ENCODE measurements around the gene MOV10.

DNA sequence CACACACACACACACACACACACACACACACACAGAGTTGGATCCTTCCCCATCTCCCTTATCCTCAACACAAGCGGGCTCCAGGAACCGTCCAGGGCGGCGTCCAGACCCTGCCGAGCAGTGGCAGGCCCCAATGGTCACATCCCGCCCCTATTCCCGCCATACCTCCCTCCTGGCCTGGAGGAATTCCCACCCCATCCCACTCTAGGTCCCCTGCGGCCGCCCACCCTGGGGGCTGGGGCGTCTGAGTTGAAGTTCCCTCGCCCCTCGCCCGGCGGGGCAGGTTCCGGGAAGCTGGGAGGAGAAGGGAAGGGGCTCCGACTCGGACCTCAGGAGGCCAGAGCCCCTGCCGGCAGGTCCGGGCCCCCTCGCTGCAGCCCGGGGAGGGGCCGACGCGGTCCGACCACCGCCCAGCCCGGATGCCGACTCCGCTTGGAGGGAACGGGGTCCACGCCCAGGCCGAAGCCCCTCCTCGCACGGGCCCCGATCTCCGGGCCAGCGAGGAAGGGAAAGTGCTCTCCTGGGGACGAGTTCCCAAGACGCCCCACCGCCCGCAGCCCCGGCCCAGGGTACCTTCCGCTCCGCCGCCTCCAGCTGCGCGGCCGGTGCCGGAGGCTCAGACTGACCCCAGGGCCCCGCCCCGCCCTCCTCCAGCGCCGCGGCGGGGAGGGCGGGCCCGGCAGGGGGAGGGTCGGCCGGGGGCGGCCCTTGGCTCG lies 32.2 kb downstream of the MOV10 start, which contains the start of gene RHOC:
- TF ChIP-seq POLR2A (IDR thresholded peaks at IDR 0.05) (peak in 1 of 2 donors; percentile 87), POLR2AphosphoS5 (IDR thresholded peaks at IDR 0.05; ENCODE audit: insufficient read depth in 1 of 2, low read depth in 1 of 2) (peak in 1 of 2 donors; percentile 91)
- TF ChIP-seq, protein P1, sequence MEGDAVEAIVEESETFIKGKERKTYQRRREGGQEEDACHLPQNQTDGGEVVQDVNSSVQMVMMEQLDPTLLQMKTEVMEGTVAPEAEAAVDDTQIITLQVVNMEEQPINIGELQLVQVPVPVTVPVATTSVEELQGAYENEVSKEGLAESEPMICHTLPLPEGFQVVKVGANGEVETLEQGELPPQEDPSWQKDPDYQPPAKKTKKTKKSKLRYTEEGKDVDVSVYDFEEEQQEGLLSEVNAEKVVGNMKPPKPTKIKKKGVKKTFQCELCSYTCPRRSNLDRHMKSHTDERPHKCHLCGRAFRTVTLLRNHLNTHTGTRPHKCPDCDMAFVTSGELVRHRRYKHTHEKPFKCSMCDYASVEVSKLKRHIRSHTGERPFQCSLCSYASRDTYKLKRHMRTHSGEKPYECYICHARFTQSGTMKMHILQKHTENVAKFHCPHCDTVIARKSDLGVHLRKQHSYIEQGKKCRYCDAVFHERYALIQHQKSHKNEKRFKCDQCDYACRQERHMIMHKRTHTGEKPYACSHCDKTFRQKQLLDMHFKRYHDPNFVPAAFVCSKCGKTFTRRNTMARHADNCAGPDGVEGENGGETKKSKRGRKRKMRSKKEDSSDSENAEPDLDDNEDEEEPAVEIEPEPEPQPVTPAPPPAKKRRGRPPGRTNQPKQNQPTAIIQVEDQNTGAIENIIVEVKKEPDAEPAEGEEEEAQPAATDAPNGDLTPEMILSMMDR (IDR thresholded peaks at IDR 0.05): no peak
